GM23338 (cell line): ENCODE data around the gene TUBGCP4. TPM values are rescaled to one million over a fixed set of nuclear protein-coding genes. Genes with fewer than 3 reads are reported as not detected.

Experiments used
- ATAC-seq: fragments of 200-7000 bp; cut with Tn5 transposase; 3 replicates; pipeline ENCODE4 v1.9.1; 2020
- DNase-seq: peaks from one replicate; pipeline ENCODE4 v3.0.0-alpha.2; 2015; ENCODE audit warnings: low spot score
- H2AFZ ChIP-seq: fragments of 200-600 bp; sonication (generic); 2 replicates; pipeline ENCODE4 v1.8.0; 2016; ENCODE audit warnings: antibody characterized with exemption, mild to moderate bottlenecking, moderate library complexity
- H3F3A ChIP-seq: fragments of 200-600 bp; sonication (generic); replicated peaks from 2 replicates; pipeline ENCODE4 v1.8.0; 2017; ENCODE audit warnings: antibody characterized with exemption, mixed run types, low read depth
- H3K27ac ChIP-seq: fragments of 200-600 bp; sonication (generic); 2 replicates; pipeline ENCODE4 v1.6.1; 2016; ENCODE audit warnings: low read depth
- H3K27me3 ChIP-seq: fragments of 200-600 bp; sonication (generic); 2 replicates; pipeline ENCODE4 v1.8.0; 2016; ENCODE audit warnings: mild to moderate bottlenecking, mixed run types, moderate library complexity; ENCODE audit not compliant: insufficient read depth
- H3K36me3 ChIP-seq: fragments of 200-600 bp; sonication (generic); 2 replicates; pipeline ENCODE4 v1.8.0; 2016; ENCODE audit warnings: mild to moderate bottlenecking; ENCODE audit not compliant: insufficient read depth
- H3K4me1 ChIP-seq: fragments of 200-600 bp; sonication (generic); 2 replicates; pipeline ENCODE4 v1.8.0; 2016; ENCODE audit warnings: mild to moderate bottlenecking, moderate library complexity; ENCODE audit not compliant: insufficient read depth
- H3K4me2 ChIP-seq: fragments of 200-600 bp; sonication (generic); 2 replicates; pipeline ENCODE4 v1.7.1; 2017; ENCODE audit warnings: mixed run types
- H3K4me3 ChIP-seq: fragments of 200-600 bp; sonication (generic); 2 replicates; pipeline ENCODE4 v1.6.1; 2016; ENCODE audit warnings: mixed run types
- H3K79me2 ChIP-seq: fragments of 200-600 bp; sonication (generic); replicated peaks from 2 replicates; pipeline ENCODE4 v1.8.0; 2017; ENCODE audit warnings: mild to moderate bottlenecking; ENCODE audit not compliant: insufficient read depth
- H3K9me2 ChIP-seq: fragments of 200-600 bp; sonication (generic); 2 replicates; pipeline ENCODE4 v1.8.0; 2017; ENCODE audit not compliant: insufficient read depth
- H4K20me1 ChIP-seq: fragments of 200-600 bp; sonication (generic); replicated peaks from 2 replicates; pipeline ENCODE4 v1.8.0; 2017; ENCODE audit warnings: mild to moderate bottlenecking; ENCODE audit not compliant: insufficient read depth
- H3K27ac Mint-ChIP-seq: 2 replicates; pipeline ENCODE4 v1.8.0; 2020; ENCODE audit warnings: inconsistent platforms, mild to moderate bottlenecking, moderate library complexity, mixed read lengths
- H3K27me3 Mint-ChIP-seq: 3 replicates; pipeline ENCODE4 v1.8.0; 2022; ENCODE audit warnings: low read depth, mild to moderate bottlenecking, moderate library complexity, mixed read lengths, inconsistent platforms; ENCODE audit not compliant: insufficient read depth, poor library complexity
- H3K36me3 Mint-ChIP-seq: 3 replicates; pipeline ENCODE4 v1.8.0; 2021; ENCODE audit warnings: low read depth, mild to moderate bottlenecking, inconsistent platforms, moderate library complexity, mixed read lengths
- H3K4me1 Mint-ChIP-seq: 3 replicates; pipeline ENCODE4 v1.8.0; 2020; ENCODE audit warnings: mild to moderate bottlenecking, inconsistent platforms, mixed read lengths
- H3K4me3 Mint-ChIP-seq: 3 replicates; pipeline ENCODE4 v1.8.0; 2021; ENCODE audit warnings: moderate library complexity, mild to moderate bottlenecking, inconsistent platforms, mixed read lengths
- H3K9me3 Mint-ChIP-seq: 3 replicates; pipeline ENCODE4 v1.8.0; 2020; ENCODE audit warnings: moderate library complexity, mild to moderate bottlenecking, inconsistent platforms, mixed read lengths
- CTCF ChIP-seq, 2 experiments: fragments of 200-600 bp in 1 of 2; sonication (generic) in 1 of 2; conservative IDR thresholded peaks; 2 replicates each; pipeline versions ENCODE4 v1.5.1 to v1.6.1; 2016 to 2017; ENCODE audit warnings: antibody characterized with exemption in 2 of 2, low read depth in 2 of 2, mild to moderate bottlenecking in 2 of 2, moderate library complexity in 1 of 2
- ETS1 ChIP-seq: IDR thresholded peaks from 2 replicates; pipeline ENCODE4 v1.6.1; 2016; ENCODE audit warnings: antibody characterized with exemption
- EZH2phosphoT487 ChIP-seq: fragments of 200-600 bp; sonication (generic); IDR thresholded peaks from one replicate; pipeline ENCODE4 v1.8.1; 2018; ENCODE audit warnings: antibody characterized with exemption; ENCODE audit not compliant: unreplicated experiment
- NANOG ChIP-seq: IDR thresholded peaks from 2 replicates; pipeline ENCODE4 v1.6.1; 2016; ENCODE audit warnings: antibody characterized with exemption, borderline replicate concordance
- REST ChIP-seq: IDR thresholded peaks from one replicate; pipeline ENCODE4 v1.6.1; 2018; ENCODE audit warnings: antibody characterized with exemption; ENCODE audit not compliant: unreplicated experiment
- STAT1 ChIP-seq: IDR thresholded peaks from one replicate; pipeline ENCODE4 v1.6.1; 2016; ENCODE audit warnings: antibody characterized with exemption; ENCODE audit not compliant: unreplicated experiment
- ZNF114 ChIP-seq: fragments of 250-450 bp; sonication (Bioruptor Pico); IDR thresholded peaks from 2 replicates; pipeline ENCODE4 v1.5.0; 2020; ENCODE audit warnings: mild to moderate bottlenecking, moderate library complexity
- ZNF331 ChIP-seq: fragments of 250-450 bp; sonication (Bioruptor Pico); IDR thresholded peaks from 2 replicates; pipeline ENCODE4 v1.5.0; 2020; ENCODE audit warnings: low read depth, mild to moderate bottlenecking, moderate library complexity
- polyA plus RNA-seq: library from polyadenylated mRNA; unstranded; fragments of >200 nt; fragmentation: Nextera tagmentation; extraction: Ambion mirVana; gene quantifications from 2 replicates; pipeline ENCODE4 v1.2.1, GENCODE V29; 2016
- total RNA-seq: library from RNA; depleted of rRNA; stranded (reverse); fragments of >200 nt; shearing (Covaris generic); gene quantifications from 2 replicates; pipeline ENCODE4 v1.2.3, GENCODE V29; 2014

Gene TUBGCP4
- total and polyA plus RNA-seq, 2 experiments from 2014 or later: 10.6 to 18.0 TPM

GRCh38 chr15:43406189-43406588 is 35.3 kb downstream of the TUBGCP4 start:
- no peaks in the 10 kb centered on the region for H3K9me2 ChIP-seq
- Mint-ChIP-seq H3K9me3 (no peaks in the 10 kb centered on the region), H3K27me3 (peaks cover 2% of the 10 kb centered on the region), H3K27ac (no peak overlapping the region), H3K4me3 (no peak overlapping the region), H3K4me1 (no peaks in the 10 kb centered on the region), H3K36me3 (peaks cover 94% of the 10 kb centered on the region)
- peaks cover 21% of the 10 kb centered on the region for H3F3A ChIP-seq
- DNase-seq: no peak
- H4K20me1 ChIP-seq: peaks cover 34% of the 10 kb centered on the region
- no peak for TF ChIP-seq ETS1
- no peak overlapping the region for H2AFZ ChIP-seq
- no peaks in the 10 kb centered on the region for H3K4me1 ChIP-seq
- no peaks in the 10 kb centered on the region for H3K79me2 ChIP-seq
- no peaks in the 10 kb centered on the region for H3K27me3 ChIP-seq
- no peak overlapping the region for H3K4me3 ChIP-seq
- ATAC-seq: no peak
- 0 out of 2 replicates have a peak overlapping the region, but pooled peaks have one; percentile 14 for H3K27ac ChIP-seq
- peaks cover 64% of the 10 kb centered on the region for H3K36me3 ChIP-seq
- no peak overlapping the region for H3K4me2 ChIP-seq

GRCh38 chr15:43406808-43407207 is 35.9 kb downstream of the TUBGCP4 start:
- H3K4me1 ChIP-seq: no peaks in the 10 kb centered on the region
- peaks cover 18% of the 10 kb centered on the region; the same call in 1 of the 2 replicates for H3F3A ChIP-seq
- H3K27ac ChIP-seq: 0 out of 2 replicates have a peak overlapping the region, but pooled peaks have one; percentile 14
- no peaks in the 10 kb centered on the region for H3K27me3 ChIP-seq
- no peaks in the 10 kb centered on the region for H3K9me3 Mint-ChIP-seq
- H4K20me1 ChIP-seq: peaks cover 36% of the 10 kb centered on the region
- DNase-seq: no peak
- H3K79me2 ChIP-seq: no peaks in the 10 kb centered on the region
- no peak for ATAC-seq
- H2AFZ ChIP-seq: no peak overlapping the region
- H3K36me3 ChIP-seq: peaks cover 62% of the 10 kb centered on the region
- peaks cover 2% of the 10 kb centered on the region for H3K27me3 Mint-ChIP-seq
- no peaks in the 10 kb centered on the region for H3K4me1 Mint-ChIP-seq
- H3K4me3 Mint-ChIP-seq: no peak overlapping the region
- H3K4me3 ChIP-seq: no peak overlapping the region
- H3K4me2 ChIP-seq: no peak overlapping the region
- H3K9me2 ChIP-seq: no peaks in the 10 kb centered on the region
- no peak overlapping the region for H3K27ac Mint-ChIP-seq
- H3K36me3 Mint-ChIP-seq: peaks cover 91% of the 10 kb centered on the region
- no peak for TF ChIP-seq CTCF (conservative IDR thresholded peaks at IDR 0.05; ENCODE audit: low read depth in 2 of 2)
- no peak for TF ChIP-seq REST
- no peak for TF ChIP-seq ETS1
- no peak for TF ChIP-seq ZNF114
- no peak for TF ChIP-seq NANOG
- no peak for TF ChIP-seq STAT1
- no peak for TF ChIP-seq ZNF331 (CRISPR knock-in tag)
- TF ChIP-seq EZH2phosphoT487: no peak
